Measurements from ENCODE around the gene DSCAM. TPM values are rescaled to one million over a fixed set of nuclear protein-coding genes. Genes with fewer than 3 reads are reported as not detected.

Gene DSCAM
- total and polyA plus RNA-seq, 2 donors (not counting 1 experiment from before 2014, with no cell fraction given): not detected

- H3K4me3 ChIP-seq (ENCODE audit: control extremely low read depth in 1 of 5, extremely low read depth in 1 of 5, insufficient read depth in 1 of 5, low read depth in 2 of 5, low read length in 4 of 5): no peak overlapping the region
- WGBS (ENCODE audit: insufficient coverage): 100% methylated on average over 1 of the region's 2 CpGs
- POLR2A ChIA-PET: no interaction called here
Observed at GRCh38 chr21:40210251-40210650, 636.7 kb downstream of the DSCAM start.

GRCh38 chr21:40208948-40209345 is 638.0 kb downstream of the DSCAM start:
- H3K9me3 Mint-ChIP-seq (ENCODE audit: insufficient read depth): no peaks in the 10 kb centered on the region
- Histone ChIP-seq H2AFZ (ENCODE audit: insufficient read depth, low read depth, low read length, poor library complexity, severe bottlenecking) (no peak overlapping the region), H3K4me3 (ENCODE audit: control extremely low read depth in 1 of 5, extremely low read depth in 1 of 5, insufficient read depth in 1 of 5, low read depth in 2 of 5, low read length in 4 of 5) (no peak overlapping the region), H3K9ac (ENCODE audit: low read length) (no peak overlapping the region), H3K4me1 (ENCODE audit: control insufficient read depth in 2 of 2, insufficient read depth in 2 of 2, low read length in 2 of 2) (no peaks in the 10 kb centered on the region), H3K4me2 (replicated peaks; ENCODE audit: low read depth, low read length, poor library complexity, severe bottlenecking) (no peak overlapping the region), H3K27me3 (replicated peaks in 1 of 4; ENCODE audit: control extremely low read depth in 1 of 4, control insufficient read depth in 3 of 4, insufficient read depth in 4 of 4, low read length in 3 of 4) (no peaks in the 10 kb centered on the region), H3K27ac (ENCODE audit: low read length in 2 of 2) (no peak overlapping the region), H4K20me1 (ENCODE audit: control insufficient read depth, insufficient read depth, low read length, poor library complexity, severe bottlenecking) (no peaks in the 10 kb centered on the region), H3K9me3 (ENCODE audit: control extremely low read depth in 1 of 3, control insufficient read depth in 2 of 3, insufficient read depth in 1 of 3, low read length in 2 of 3) (peaks cover 0 to 3% (median 0%) of the 10 kb centered on the region in 3 donors), H3K79me2 (ENCODE audit: control insufficient read depth, insufficient read depth, low read length) (no peaks in the 10 kb centered on the region), H3K36me3 (replicated peaks in 1 of 2; ENCODE audit: control extremely low read depth in 1 of 2, control insufficient read depth in 1 of 2, extremely low read depth in 1 of 2, insufficient read depth in 2 of 2, low read length in 1 of 2) (no peaks in the 10 kb centered on the region)
- DNase-seq (no peak), ATAC-seq (ENCODE audit: low read depth) (no peak)
- no peaks in the 10 kb centered on the region for H3K27me3 Mint-ChIP-seq
- ChIA-PET POLR2A (no interaction called here), CTCF (no interaction called here)
- no peak overlapping the region for H3K4me3 Mint-ChIP-seq
- no peaks in the 10 kb centered on the region for H3K4me1 Mint-ChIP-seq
- TF ChIP-seq CTCF (IDR thresholded peaks at IDR 0.05) (no peak), EZH2 (IDR thresholded peaks at IDR 0.05; ENCODE audit: borderline replicate concordance, insufficient read depth, low read depth, low read length, poor library complexity, severe bottlenecking) (no peak)
- 100% methylated on average over 3 of the region's 5 CpGs for WGBS (ENCODE audit: insufficient coverage)
- intact Hi-C loops (cut with micrococcal nuclease): no loop called here
- no peak overlapping the region for H3K27ac Mint-ChIP-seq

More at GRCh38 chr21:40210251-40210650, 636.7 kb downstream of the DSCAM start:
- H3K9me3 Mint-ChIP-seq (ENCODE audit: insufficient read depth): peaks cover 4% of the 10 kb centered on the region
- CTCF ChIA-PET: no interaction called here
- Histone ChIP-seq H3K4me2 (replicated peaks; ENCODE audit: low read depth, low read length, poor library complexity, severe bottlenecking) (no peak overlapping the region), H3K4me1 (ENCODE audit: control insufficient read depth in 2 of 2, insufficient read depth in 2 of 2, low read length in 2 of 2) (no peaks in the 10 kb centered on the region), H3K9ac (ENCODE audit: low read length) (no peak overlapping the region), H4K20me1 (ENCODE audit: control insufficient read depth, insufficient read depth, low read length, poor library complexity, severe bottlenecking) (no peaks in the 10 kb centered on the region), H3K27ac (ENCODE audit: low read length in 2 of 2) (no peak overlapping the region), H3K79me2 (ENCODE audit: control insufficient read depth, insufficient read depth, low read length) (no peaks in the 10 kb centered on the region), H3K9me3 (ENCODE audit: control extremely low read depth in 1 of 3, control insufficient read depth in 2 of 3, insufficient read depth in 1 of 3, low read length in 2 of 3) (peaks cover 0 to 3% (median 0%) of the 10 kb centered on the region in 3 donors), H3K36me3 (replicated peaks in 1 of 2; ENCODE audit: control extremely low read depth in 1 of 2, control insufficient read depth in 1 of 2, extremely low read depth in 1 of 2, insufficient read depth in 2 of 2, low read length in 1 of 2) (no peaks in the 10 kb centered on the region), H2AFZ (ENCODE audit: insufficient read depth, low read depth, low read length, poor library complexity, severe bottlenecking) (no peak overlapping the region), H3K27me3 (replicated peaks in 1 of 4; ENCODE audit: control extremely low read depth in 1 of 4, control insufficient read depth in 3 of 4, insufficient read depth in 4 of 4, low read length in 3 of 4) (no peaks in the 10 kb centered on the region)
- no peaks in the 10 kb centered on the region for H3K4me1 Mint-ChIP-seq
- DNase-seq (no peak), ATAC-seq (ENCODE audit: low read depth) (no peak)
- no peaks in the 10 kb centered on the region for H3K27me3 Mint-ChIP-seq
- H3K27ac Mint-ChIP-seq: no peak overlapping the region
- intact Hi-C loops (cut with micrococcal nuclease): no loop called here
- TF ChIP-seq CTCF (IDR thresholded peaks at IDR 0.05) (no peak), EZH2 (IDR thresholded peaks at IDR 0.05; ENCODE audit: borderline replicate concordance, insufficient read depth, low read depth, low read length, poor library complexity, severe bottlenecking) (no peak)
- no peak overlapping the region for H3K4me3 Mint-ChIP-seq
